Mesendoderm (in vitro differentiated cells): ENCODE measurements around the gene CEP164.
"Not testable (repeated sequence)": the region's sequence is repeated elsewhere in the genome, so short reads cannot be mapped to it uniquely, and the experiment has no call there.

Source experiments
- DNase-seq: peaks from one replicate; pipeline ENCODE4 v3.0.0; 2013
- H2AK5ac ChIP-seq: 2 replicates; pipeline ENCODE4 v1.6.1; 2013; ENCODE audit warnings: low read length, inconsistent platforms
- H2BK120ac ChIP-seq: 2 replicates; pipeline ENCODE4 v1.6.1; 2013; ENCODE audit warnings: low read depth, mild to moderate bottlenecking, low read length, moderate library complexity, mixed read lengths
- H2BK15ac ChIP-seq: replicated peaks from 2 replicates; pipeline ENCODE4 v1.6.1; 2013; ENCODE audit warnings: low read depth, mild to moderate bottlenecking, moderate library complexity
- H2BK5ac ChIP-seq: 2 replicates; pipeline ENCODE4 v1.6.1; 2013; ENCODE audit warnings: low read length, inconsistent platforms
- H3K18ac ChIP-seq: 2 replicates; pipeline ENCODE4 v1.6.1; 2013; ENCODE audit warnings: mild to moderate bottlenecking, low read length, mixed read lengths
- H3K23ac ChIP-seq: one replicate; pipeline ENCODE4 v1.6.1; 2013; ENCODE audit warnings: low read length
- H3K27ac ChIP-seq: 2 replicates; pipeline ENCODE4 v1.5.1; 2013; ENCODE audit warnings: low read depth, mild to moderate bottlenecking, inconsistent platforms, low read length, moderate library complexity
- H3K27me3 ChIP-seq: 2 replicates; pipeline ENCODE4 v1.6.1; 2013; ENCODE audit warnings: low read length, control low read depth, mild to moderate bottlenecking, inconsistent platforms; ENCODE audit not compliant: insufficient read depth, poor library complexity
- H3K36me3 ChIP-seq: 2 replicates; pipeline ENCODE4 v1.6.1; 2013; ENCODE audit warnings: low read length, inconsistent platforms; ENCODE audit not compliant: control insufficient read depth, insufficient read depth
- H3K4ac ChIP-seq: one replicate; pipeline ENCODE4 v1.6.1; 2013; ENCODE audit warnings: low read depth, mild to moderate bottlenecking, low read length, moderate library complexity
- H3K4me1 ChIP-seq: 2 replicates; pipeline ENCODE4 v1.6.1; 2013; ENCODE audit warnings: low read depth, low read length, inconsistent platforms; ENCODE audit not compliant: control insufficient read depth
- H3K4me2 ChIP-seq: 2 replicates; pipeline ENCODE4 v1.6.1; 2013; ENCODE audit warnings: low read length
- H3K4me3 ChIP-seq: 2 replicates; pipeline ENCODE4 v1.5.1; 2013; ENCODE audit warnings: mild to moderate bottlenecking, low read length
- H3K56ac ChIP-seq: one replicate; pipeline ENCODE4 v1.6.1; 2013; ENCODE audit warnings: low read length
- H3K79me1 ChIP-seq: 2 replicates; pipeline ENCODE4 v1.6.1; 2013; ENCODE audit warnings: low read length, inconsistent platforms
- H3K79me2 ChIP-seq: 2 replicates; pipeline ENCODE4 v1.6.1; 2013; ENCODE audit warnings: mild to moderate bottlenecking, low read length; ENCODE audit not compliant: control insufficient read depth, insufficient read depth
- H3K9ac ChIP-seq: 2 replicates; pipeline ENCODE4 v1.6.1; 2013; ENCODE audit warnings: low read length, inconsistent platforms
- H4K5ac ChIP-seq: one replicate; pipeline ENCODE4 v1.6.1; 2013; ENCODE audit warnings: low read length
- H4K8ac ChIP-seq: one replicate; pipeline ENCODE4 v1.6.1; 2013; ENCODE audit warnings: low read depth, mild to moderate bottlenecking, control low read depth, low read length, moderate library complexity
- WGBS: extraction: QIAGEN DNeasy Blood & Tissue Kit; methylation state at CpG from one replicate; pipeline ENCODE4 v1.1.7; 2013; ENCODE audit warnings: low lambda C conversion rate, missing lambda C conversion rate; ENCODE audit not compliant: insufficient coverage; ENCODE audit errors: extremely low coverage; 5-methylcytosine and 5-hydroxymethylcytosine counted together

Gene CEP164

DNA sequence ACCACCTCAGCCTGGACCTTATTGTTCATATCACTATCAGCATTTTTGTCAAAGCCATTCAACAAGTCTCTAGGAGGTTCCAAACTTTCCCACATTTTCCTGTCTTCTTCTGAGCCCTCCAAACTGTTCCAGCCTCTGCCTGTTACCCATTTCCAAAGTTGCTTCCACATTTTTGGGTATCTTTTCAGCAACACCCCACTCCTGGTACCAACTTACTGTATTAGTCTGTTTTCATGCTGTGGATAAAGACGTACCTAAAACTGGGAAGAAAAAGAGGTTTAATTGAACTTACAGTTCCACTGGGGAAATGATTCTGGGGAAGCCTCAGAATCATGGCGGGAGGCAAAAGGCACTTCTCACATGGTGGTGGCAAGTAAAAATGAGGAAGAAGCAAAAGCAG lies 78.2 kb downstream of the CEP164 start:
- not testable (repeated sequence) for H3K23ac ChIP-seq, DNase-seq, H2BK5ac ChIP-seq, H3K4ac ChIP-seq, H3K36me3 ChIP-seq, H3K56ac ChIP-seq, H2BK15ac ChIP-seq, H3K27me3 ChIP-seq, H4K8ac ChIP-seq, H3K79me1 ChIP-seq, H4K5ac ChIP-seq, H2AK5ac ChIP-seq, H3K4me3 ChIP-seq, H2BK120ac ChIP-seq, H3K27ac ChIP-seq, H3K4me1 ChIP-seq, H3K4me2 ChIP-seq, H3K79me2 ChIP-seq, H3K9ac ChIP-seq, H3K18ac ChIP-seq
- WGBS = no CpG with 5 or more reads among the region's 2 CpGs

- Histone ChIP-seq H2BK120ac (no peak overlapping the region), H3K4me2 (no peak overlapping the region), H3K79me1 (no peaks in the 10 kb centered on the region), H3K23ac (no peak overlapping the region), H4K8ac (no peak overlapping the region), H3K4me1 (peaks cover 7% of the 10 kb centered on the region), H3K79me2 (no peaks in the 10 kb centered on the region), H3K9ac (no peak overlapping the region), H3K36me3 (peaks cover 2% of the 10 kb centered on the region), H2BK15ac (no peak overlapping the region), H3K4ac (no peak overlapping the region), H3K4me3 (no peak overlapping the region), H2AK5ac (no peak overlapping the region), H2BK5ac (no peak overlapping the region), H3K27me3 (no peaks in the 10 kb centered on the region), H3K27ac (no peak overlapping the region), H4K5ac (no peak overlapping the region), H3K18ac (no peak overlapping the region), H3K56ac (no peak overlapping the region)
- DNase-seq = no peak
- WGBS = no CpG with 5 or more reads among the region's 6 CpGs
These were observed 79.4 kb downstream of the CEP164 start for GRCh38 chr11:117407016-117407415.

GRCh38 chr11:117408356-117408755 lies 80.7 kb downstream of the CEP164 start:
- Histone ChIP-seq H3K4me2 (no peak overlapping the region), H3K23ac (no peak overlapping the region), H3K56ac (no peak overlapping the region), H2BK120ac (no peak overlapping the region), H3K4me1 (peaks cover 9% of the 10 kb centered on the region), H2AK5ac (no peak overlapping the region), H3K36me3 (peaks cover 2% of the 10 kb centered on the region), H3K79me1 (no peaks in the 10 kb centered on the region), H2BK15ac (no peak overlapping the region), H3K4ac (no peak overlapping the region), H3K79me2 (no peaks in the 10 kb centered on the region), H3K4me3 (no peak overlapping the region), H3K27me3 (no peaks in the 10 kb centered on the region), H3K18ac (no peak overlapping the region), H3K9ac (no peak overlapping the region), H2BK5ac (no peak overlapping the region), H4K5ac (no peak overlapping the region), H3K27ac (no peak overlapping the region), H4K8ac (no peak overlapping the region)
- no CpG with 5 or more reads among the region's 3 CpGs for WGBS
- no peak for DNase-seq

GRCh38 chr11:117409511-117409910 lies 81.9 kb downstream of the CEP164 start:
- H3K9ac ChIP-seq = no peak overlapping the region
- H2BK5ac ChIP-seq = no peak overlapping the region
- H2BK15ac ChIP-seq = no peak overlapping the region
- no peak overlapping the region for H4K5ac ChIP-seq
- H3K4me3 ChIP-seq = no peak overlapping the region
- WGBS = no CpG with 5 or more reads among the region's 12 CpGs
- no peak overlapping the region for H3K27ac ChIP-seq
- no peak overlapping the region for H4K8ac ChIP-seq
- H3K79me2 ChIP-seq = no peaks in the 10 kb centered on the region
- no peaks in the 10 kb centered on the region for H3K27me3 ChIP-seq
- H2AK5ac ChIP-seq = no peak overlapping the region
- H3K4me1 ChIP-seq = peaks cover 9% of the 10 kb centered on the region
- H3K36me3 ChIP-seq = peaks cover 2% of the 10 kb centered on the region
- H3K23ac ChIP-seq = no peak overlapping the region
- H2BK120ac ChIP-seq = no peak overlapping the region
- no peak overlapping the region for H3K4me2 ChIP-seq
- no peak overlapping the region for H3K4ac ChIP-seq
- no peaks in the 10 kb centered on the region for H3K79me1 ChIP-seq
- no peak for DNase-seq
- peak overlapping the region; percentile 15 for H3K56ac ChIP-seq
- H3K18ac ChIP-seq = no peak overlapping the region

DNA sequence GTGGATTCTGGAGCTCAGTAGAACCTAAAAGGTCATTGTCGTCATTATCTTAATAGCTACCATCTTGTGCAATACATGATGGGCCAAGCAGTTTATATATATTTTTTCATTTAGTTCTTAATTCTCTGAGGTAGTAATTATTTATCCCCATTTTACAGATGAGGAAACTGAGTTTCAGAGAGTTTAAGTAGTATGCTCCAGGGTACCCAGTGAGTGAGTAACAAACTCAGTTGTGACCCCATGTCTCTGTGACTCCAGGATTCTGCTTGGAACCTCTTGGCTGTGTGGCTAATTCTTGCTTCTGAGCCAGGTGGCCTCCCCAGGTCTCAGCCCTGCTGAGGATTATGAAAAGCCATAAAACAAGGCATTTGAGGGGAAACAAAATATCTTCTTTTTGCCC lies 82.6 kb downstream of the CEP164 start:
- Histone ChIP-seq H2BK120ac (no peak overlapping the region), H4K8ac (no peak overlapping the region), H3K4me3 (no peak overlapping the region), H3K23ac (no peak overlapping the region), H2AK5ac (no peak overlapping the region), H3K27ac (no peak overlapping the region), H3K79me1 (no peaks in the 10 kb centered on the region), H3K27me3 (no peaks in the 10 kb centered on the region), H3K9ac (no peak overlapping the region), H3K18ac (no peak overlapping the region), H2BK5ac (no peak overlapping the region), H3K4me1 (peaks cover 9% of the 10 kb centered on the region), H2BK15ac (no peak overlapping the region), H3K36me3 (peaks cover 2% of the 10 kb centered on the region), H3K4ac (no peak overlapping the region), H3K79me2 (no peaks in the 10 kb centered on the region), H3K4me2 (no peak overlapping the region), H3K56ac (no peak overlapping the region), H4K5ac (no peak overlapping the region)
- no peak for DNase-seq
- WGBS = no CpG with 5 or more reads among the region's 1 CpG

DNA sequence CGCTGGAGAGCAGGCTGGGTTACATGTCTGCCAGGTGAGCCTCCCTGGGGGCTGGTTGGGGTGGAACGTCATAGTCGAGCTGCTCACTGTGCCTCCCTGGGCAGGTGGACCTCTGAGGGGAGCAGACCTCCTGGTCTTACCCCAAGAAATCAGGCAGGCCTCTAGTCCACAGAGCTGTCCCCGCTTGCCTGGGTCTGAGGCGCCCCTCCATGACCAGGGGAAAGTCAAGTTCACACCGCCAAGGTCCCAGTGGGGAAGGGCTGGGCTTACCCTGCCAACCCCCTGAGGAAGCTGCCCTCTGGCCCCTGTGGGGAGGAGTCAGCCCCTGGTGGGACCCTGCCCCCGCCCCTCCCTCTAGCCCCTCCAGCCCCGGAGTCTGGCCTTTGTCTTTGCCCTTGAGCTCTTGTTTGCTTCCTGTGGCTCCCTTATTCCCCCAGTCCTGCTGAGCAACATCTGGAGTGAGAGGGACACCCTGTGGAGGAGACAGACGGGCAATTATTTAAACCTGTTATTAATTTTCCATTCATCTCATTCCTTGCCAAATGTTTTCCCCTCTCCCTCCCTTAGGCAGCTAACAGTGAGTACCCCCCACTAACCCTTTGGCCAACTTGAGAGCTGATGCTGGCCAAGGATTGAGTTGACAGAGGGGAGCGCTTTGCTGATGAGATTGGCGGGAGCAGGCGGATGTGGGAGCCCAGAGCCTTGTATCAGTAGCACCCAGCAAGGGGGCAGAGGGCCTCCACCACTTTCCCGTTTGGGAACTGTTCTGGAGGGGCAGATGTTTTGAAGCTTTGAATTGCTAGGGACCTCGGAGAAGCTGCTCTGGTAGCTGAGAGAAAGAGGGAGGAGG lies 83.4 kb downstream of the CEP164 start:
- no CpG with 5 or more reads among the region's 14 CpGs for WGBS
- Histone ChIP-seq H3K27me3 (no peaks in the 10 kb centered on the region), H3K27ac (peak overlapping the region; percentile 66)

More for the DNA sequence above, 83.4 kb downstream of the CEP164 start:
- no peak overlapping the region for H3K18ac ChIP-seq
- H3K36me3 ChIP-seq = peaks cover 2% of the 10 kb centered on the region
- no peak overlapping the region for H3K4me3 ChIP-seq
- H2AK5ac ChIP-seq = no peak overlapping the region
- no peak overlapping the region for H2BK120ac ChIP-seq
- H4K8ac ChIP-seq = no peak overlapping the region
- H3K4ac ChIP-seq = no peak overlapping the region
- H2BK15ac ChIP-seq = no peak overlapping the region
- H3K23ac ChIP-seq = peak overlapping the region; percentile 1
- no peak overlapping the region for H3K4me2 ChIP-seq
- H3K4me1 ChIP-seq = peaks cover 9% of the 10 kb centered on the region
- H3K79me2 ChIP-seq = no peaks in the 10 kb centered on the region
- H4K5ac ChIP-seq = no peak overlapping the region
- H3K56ac ChIP-seq = peak overlapping the region; percentile 82
- H2BK5ac ChIP-seq = peak overlapping the region; percentile 73
- H3K9ac ChIP-seq = peak overlapping the region; percentile 50
- DNase-seq = peak; percentile 89
- H3K79me1 ChIP-seq = no peaks in the 10 kb centered on the region
